Mononuclear cell (primary cell): Measurements from ENCODE around the gene ELK3. TPM values are rescaled to one million over a fixed set of nuclear protein-coding genes. Genes with fewer than 3 reads are reported as not detected.

Source experiments
- H3K27me3 ChIP-seq: 2 replicates; pipeline ENCODE4 v1.6.0; 2011; ENCODE audit warnings: low read length, control low read depth; ENCODE audit not compliant: insufficient read depth
- H3K4me1 ChIP-seq: 2 replicates; pipeline ENCODE4 v1.5.1; 2011; ENCODE audit warnings: mild to moderate bottlenecking, low read length, control low read depth; ENCODE audit not compliant: insufficient read depth
- H3K4me3 ChIP-seq: 2 replicates; pipeline ENCODE4 v1.5.1; 2011; ENCODE audit warnings: mild to moderate bottlenecking, low read length, moderate library complexity
- H3K9me3 ChIP-seq: 2 replicates; pipeline ENCODE4 v1.5.1; 2011; ENCODE audit warnings: low read depth, mild to moderate bottlenecking, control low read depth, low read length
- total RNA-seq: library from RNA; depleted of rRNA; stranded (reverse); fragments of >200 nt; gene quantifications from one replicate; pipeline ENCODE4 v1.2.3, GENCODE V29; 2012

The ELK3 gene
- total RNA-seq, 1 donor = 23.7 TPM

DNA sequence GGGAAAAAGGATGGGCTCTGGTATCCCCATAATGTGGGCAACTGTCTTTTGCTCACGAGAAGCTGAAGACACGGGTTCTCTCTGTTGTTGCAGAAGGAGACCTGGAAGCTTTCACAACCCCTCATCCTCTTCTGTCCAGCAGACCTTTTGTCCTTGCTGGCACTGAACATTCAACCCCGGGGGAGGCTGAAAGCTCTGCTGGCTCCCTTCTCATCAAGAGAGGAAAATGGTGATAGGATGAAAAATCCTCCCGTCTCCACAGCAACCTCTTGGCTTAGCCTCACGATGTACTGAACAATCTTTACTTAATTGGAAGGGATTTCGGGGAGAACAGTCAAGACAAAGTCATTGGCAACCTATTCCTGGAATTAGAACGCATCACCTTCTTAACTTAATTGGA, 39.0 kb downstream of the ELK3 start:
- Histone ChIP-seq H3K27me3 (no peaks in the 10 kb centered on the region), H3K4me1 (peaks cover 30% of the 10 kb centered on the region), H3K9me3 (no peaks in the 10 kb centered on the region), H3K4me3 (no peak overlapping the region)

DNA sequence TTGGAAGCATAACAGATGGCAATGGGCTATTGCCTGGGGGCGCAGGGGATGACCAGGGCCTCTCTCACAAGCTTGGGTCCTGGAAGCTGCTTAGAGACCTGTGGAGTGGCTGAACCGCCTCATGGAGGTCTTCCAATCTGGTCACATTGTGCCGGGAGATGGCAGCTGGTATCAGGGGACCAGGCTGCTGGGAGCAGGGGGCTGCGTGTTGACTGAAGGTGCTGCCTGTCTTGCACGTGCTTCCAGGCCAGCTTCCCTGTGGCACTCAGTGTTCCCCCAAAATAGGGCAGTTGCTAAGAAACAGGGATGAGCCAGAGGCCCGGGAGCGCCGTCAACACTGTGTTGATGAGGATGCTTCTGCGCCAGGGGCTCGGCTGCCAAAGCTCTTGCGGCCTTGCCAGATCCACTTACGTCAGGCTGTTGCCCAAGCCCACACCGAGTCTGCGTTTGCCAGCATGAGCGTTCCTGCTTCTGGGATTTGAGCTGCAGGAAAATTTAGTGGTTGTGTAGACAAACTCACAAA, 39.8 kb downstream of the ELK3 start:
- H3K27me3 ChIP-seq = no peaks in the 10 kb centered on the region
- peaks cover 38% of the 10 kb centered on the region for H3K4me1 ChIP-seq
- no peak overlapping the region for H3K4me3 ChIP-seq

GRCh38 chr12:96234591-96235483, 40.7 kb downstream of the ELK3 start:
- no peak overlapping the region for H3K4me3 ChIP-seq
- peaks cover 44% of the 10 kb centered on the region for H3K4me1 ChIP-seq
- no peaks in the 10 kb centered on the region for H3K9me3 ChIP-seq
- no peaks in the 10 kb centered on the region for H3K27me3 ChIP-seq

More for the DNA sequence above, 39.8 kb downstream of the ELK3 start:
- H3K9me3 ChIP-seq = no peaks in the 10 kb centered on the region

- Histone ChIP-seq H3K27me3 (no peaks in the 10 kb centered on the region), H3K4me3 (no peak overlapping the region), H3K4me1 (peaks cover 46% of the 10 kb centered on the region), H3K9me3 (no peaks in the 10 kb centered on the region)
Observed at GRCh38 chr12:96235484-96235826, 41.3 kb downstream of the ELK3 start.

DNA sequence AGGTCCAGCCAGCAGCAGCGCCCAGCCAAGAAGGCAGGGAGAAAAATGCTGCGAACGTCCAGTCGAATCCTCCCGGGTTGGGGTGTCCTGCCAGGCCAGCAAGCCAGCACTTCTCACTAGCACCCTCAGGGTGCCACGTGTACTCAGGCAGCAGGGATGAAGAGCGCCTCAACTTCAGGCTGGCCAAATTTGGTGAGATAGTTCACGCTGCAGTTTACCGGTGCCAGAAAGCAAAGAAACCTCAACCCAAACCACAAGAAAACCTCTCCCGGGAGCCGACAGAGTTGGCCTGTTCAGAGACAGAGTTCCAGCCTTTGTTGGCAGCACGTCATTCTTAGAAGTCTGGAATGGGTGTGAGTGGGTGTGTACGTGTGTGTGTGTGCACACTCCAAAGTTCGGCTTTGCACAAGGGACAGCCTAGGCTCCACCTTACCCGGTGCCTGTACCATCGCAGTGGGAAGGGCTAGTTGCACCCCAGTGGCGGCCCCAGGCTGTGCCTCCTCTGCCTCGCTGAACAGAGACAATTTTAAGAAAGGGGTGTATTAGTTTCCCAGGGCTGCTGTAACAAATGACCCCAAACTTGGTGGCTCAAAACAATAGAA, 42.1 kb downstream of the ELK3 start:
- H3K4me1 ChIP-seq = peaks cover 53% of the 10 kb centered on the region
- no peak overlapping the region for H3K4me3 ChIP-seq
- no peaks in the 10 kb centered on the region for H3K27me3 ChIP-seq
- H3K9me3 ChIP-seq = no peaks in the 10 kb centered on the region

- Histone ChIP-seq H3K4me1 (peaks cover 60% of the 10 kb centered on the region), H3K9me3 (no peaks in the 10 kb centered on the region), H3K27me3 (no peaks in the 10 kb centered on the region), H3K4me3 (no peak overlapping the region)
Observed at GRCh38 chr12:96237035-96237434, 42.9 kb downstream of the ELK3 start.

DNA sequence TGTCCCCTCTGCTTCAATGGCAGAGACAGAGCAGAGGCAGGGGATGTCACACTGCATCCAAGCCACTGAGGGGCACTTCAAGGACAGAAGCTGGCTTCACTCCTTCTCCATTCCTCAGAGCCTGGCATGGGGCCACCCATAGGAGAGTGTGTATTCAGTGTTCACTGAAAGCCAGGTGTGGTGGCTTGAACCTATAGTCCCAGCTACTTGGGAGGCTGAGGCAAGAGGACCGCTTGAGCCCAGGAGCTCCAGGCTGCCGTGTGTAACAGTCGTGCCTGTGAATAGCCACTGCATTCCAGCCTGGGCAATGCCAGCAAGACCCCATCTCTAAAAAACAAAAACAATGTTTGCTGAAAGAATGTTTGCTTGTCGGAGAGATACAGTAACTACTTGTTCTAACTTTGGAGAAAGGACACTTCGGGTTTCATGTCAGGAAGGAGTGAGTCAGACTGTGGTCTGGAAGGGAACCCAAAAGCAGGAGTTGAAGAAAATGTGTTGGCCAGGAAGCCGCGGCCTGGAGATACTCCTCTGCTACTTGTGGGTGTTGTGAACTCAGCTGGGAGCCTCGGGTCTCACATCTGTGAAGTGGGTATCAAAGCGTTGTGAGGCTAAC, 43.4 kb downstream of the ELK3 start:
- Histone ChIP-seq H3K27me3 (no peaks in the 10 kb centered on the region), H3K4me3 (no peak overlapping the region), H3K9me3 (no peaks in the 10 kb centered on the region), H3K4me1 (peaks cover 66% of the 10 kb centered on the region)

DNA sequence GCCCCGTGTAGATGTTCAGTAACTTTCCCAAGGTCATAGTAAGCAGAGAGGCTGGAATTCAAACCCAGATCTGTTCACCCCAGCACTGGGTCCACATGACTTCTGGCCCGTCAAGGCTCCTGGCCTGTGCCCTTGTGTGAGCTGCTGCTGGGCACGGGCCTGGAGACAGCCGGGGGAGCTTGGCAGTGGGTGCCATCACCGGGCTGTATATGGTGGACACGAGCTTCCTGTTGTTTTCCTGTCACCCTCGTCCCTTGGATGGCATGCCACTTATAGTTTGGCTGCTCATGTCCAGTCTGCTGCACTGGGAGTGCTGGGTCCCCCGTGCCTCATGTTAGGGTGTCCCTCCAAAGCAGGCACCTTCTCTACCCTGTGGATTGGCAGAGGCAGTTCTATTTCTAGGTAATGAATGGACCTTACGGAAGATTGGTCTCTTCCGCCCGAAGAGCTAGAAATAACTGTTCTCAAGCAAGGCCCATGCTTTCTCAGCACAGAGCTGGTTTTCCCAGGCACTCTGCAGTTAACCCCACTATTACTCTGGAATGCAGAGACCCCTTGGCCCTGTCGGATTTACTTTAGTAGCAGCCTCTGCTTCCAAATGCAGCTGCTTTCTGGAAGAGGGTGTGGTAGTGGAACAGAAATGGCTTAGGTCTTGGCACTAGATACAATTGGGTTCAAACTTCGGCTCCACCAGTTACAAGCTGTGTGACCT, 44.3 kb downstream of the ELK3 start:
- Histone ChIP-seq H3K27me3 (no peaks in the 10 kb centered on the region), H3K9me3 (no peaks in the 10 kb centered on the region), H3K4me3 (no peak overlapping the region), H3K4me1 (peaks cover 70% of the 10 kb centered on the region)

DNA sequence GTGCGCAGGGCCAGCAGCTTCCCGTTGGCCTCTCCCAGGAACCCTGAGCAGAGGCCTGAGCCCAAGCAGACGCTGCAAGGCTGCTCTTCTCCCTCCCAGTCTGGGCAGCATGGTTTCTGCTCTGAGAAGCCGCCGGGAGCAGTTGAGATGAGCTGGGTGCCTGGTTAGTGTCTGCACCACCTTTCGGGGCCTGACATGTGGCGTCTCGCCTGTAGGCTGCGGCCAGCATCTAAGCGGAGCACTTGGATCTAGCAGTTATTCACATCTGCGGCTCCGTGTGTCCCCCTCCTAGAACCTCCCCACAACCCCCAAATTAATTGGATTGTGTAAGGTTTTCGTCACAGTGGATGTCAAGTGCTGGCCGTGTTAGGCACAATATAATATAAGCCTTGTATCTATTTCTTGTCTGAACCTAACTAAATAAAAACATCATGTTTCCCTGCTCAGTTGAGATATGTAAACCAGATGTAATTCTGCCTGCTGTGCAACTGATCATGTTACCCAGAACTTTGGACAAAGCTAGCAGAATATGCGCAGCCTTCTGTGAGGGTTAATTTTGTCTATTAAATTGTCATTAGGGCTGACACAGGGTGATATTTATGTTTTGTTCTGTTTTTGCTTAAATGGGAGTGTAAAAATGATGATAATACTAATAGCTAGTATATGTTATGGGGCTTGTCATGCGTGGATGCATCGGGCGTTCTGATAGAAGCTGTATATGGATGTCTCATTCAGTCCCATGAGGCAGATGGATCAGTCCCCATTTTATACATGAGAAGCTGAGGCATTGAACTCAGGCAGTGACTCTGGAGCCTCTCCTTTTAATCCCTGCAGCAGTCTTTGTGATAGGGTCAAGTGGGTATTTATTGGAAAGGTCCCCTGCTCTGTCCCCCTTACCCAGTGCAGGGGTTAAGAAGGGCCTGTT, 45.8 kb downstream of the ELK3 start:
- Histone ChIP-seq H3K27me3 (no peaks in the 10 kb centered on the region), H3K4me1 (peaks cover 70% of the 10 kb centered on the region), H3K4me3 (no peak overlapping the region), H3K9me3 (no peaks in the 10 kb centered on the region)

DNA sequence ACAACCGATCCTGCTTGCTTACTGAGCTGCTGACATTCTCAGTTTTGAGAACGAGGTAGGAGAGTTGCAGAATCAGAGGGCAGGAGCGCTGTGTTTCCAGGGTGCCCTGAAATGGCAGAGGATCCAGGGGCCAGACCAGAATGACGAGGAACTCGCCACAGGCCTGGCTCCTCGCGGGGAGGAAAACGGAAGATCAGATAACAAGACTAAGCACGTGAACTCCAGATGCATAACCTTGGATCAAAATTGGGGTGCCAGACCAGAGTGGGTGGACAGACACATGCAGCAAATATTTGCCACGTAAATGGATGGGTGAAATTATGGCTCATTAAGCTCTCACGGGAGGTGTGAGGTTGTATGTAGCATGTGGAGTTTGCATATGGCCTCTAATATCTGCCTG, 46.5 kb downstream of the ELK3 start:
- H3K4me1 ChIP-seq = peaks cover 64% of the 10 kb centered on the region
- H3K4me3 ChIP-seq = no peak overlapping the region
- H3K27me3 ChIP-seq = no peaks in the 10 kb centered on the region

DNA sequence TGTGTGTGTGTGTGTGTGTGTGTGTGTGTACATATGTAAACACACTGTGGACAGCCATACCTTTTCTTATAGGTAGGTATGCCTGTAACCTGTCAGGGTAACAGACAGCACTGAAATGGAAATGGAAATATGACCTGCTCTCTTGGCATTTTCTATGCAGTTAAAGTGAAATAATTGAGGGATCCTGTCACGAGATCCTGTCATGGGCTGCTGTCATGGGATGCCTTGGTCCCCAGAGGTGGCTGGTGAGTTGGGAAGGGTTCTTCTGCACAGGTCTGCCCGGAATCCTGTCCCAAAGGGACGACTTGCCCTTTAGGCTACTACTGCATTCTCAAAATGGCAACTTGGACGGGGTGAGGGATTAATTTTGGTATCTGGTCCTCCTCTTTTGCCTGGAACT, 47.3 kb downstream of the ELK3 start:
- Histone ChIP-seq H3K9me3 (no peaks in the 10 kb centered on the region), H3K27me3 (no peaks in the 10 kb centered on the region), H3K4me3 (no peak overlapping the region), H3K4me1 (peaks cover 57% of the 10 kb centered on the region)

More for the DNA sequence above, 46.5 kb downstream of the ELK3 start:
- H3K9me3 ChIP-seq = no peaks in the 10 kb centered on the region

GRCh38 chr12:96241846-96242256, 47.7 kb downstream of the ELK3 start:
- H3K4me3 ChIP-seq = no peak overlapping the region
- no peaks in the 10 kb centered on the region for H3K9me3 ChIP-seq
- H3K4me1 ChIP-seq = peaks cover 52% of the 10 kb centered on the region
- H3K27me3 ChIP-seq = no peaks in the 10 kb centered on the region

GRCh38 chr12:96242597-96242996, 48.4 kb downstream of the ELK3 start:
- Histone ChIP-seq H3K27me3 (no peaks in the 10 kb centered on the region), H3K4me1 (peaks cover 45% of the 10 kb centered on the region), H3K9me3 (no peaks in the 10 kb centered on the region), H3K4me3 (no peak overlapping the region)

DNA sequence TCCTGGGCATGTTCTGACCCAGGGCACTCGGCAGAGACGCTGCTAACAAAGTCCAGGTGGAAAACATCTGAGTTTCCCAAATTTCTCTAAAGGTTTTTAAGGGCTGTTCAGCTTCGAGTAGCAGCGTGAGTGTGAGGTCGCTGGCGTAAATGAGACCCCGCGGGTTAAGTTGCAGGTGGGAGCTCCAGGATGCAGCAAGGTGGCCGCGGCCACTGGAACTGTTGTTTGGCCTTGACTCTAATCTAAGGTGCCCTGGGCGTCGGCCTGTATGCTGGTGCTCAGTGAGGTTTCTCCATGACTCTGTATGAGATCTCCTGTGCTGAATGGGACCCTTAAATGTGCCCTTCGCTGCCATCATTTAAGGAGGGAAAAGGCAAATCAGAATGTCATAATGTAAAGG, 50.7 kb downstream of the ELK3 start:
- Histone ChIP-seq H3K4me1 (peaks cover 26% of the 10 kb centered on the region), H3K27me3 (no peaks in the 10 kb centered on the region), H3K9me3 (no peaks in the 10 kb centered on the region), H3K4me3 (no peak overlapping the region)
